Measurements from ENCODE around the gene HMGN4.
A peak's percentile ranks its signal among the peaks of the same experiment; 100 is the strongest.

HMGN4 gene

GRCh38 chr6:26593278-26594130 lies 55.3 kb downstream of the HMGN4 start:
- no peak overlapping the region for H3K9ac ChIP-seq (ENCODE audit: low read length in 5 of 5)
- H3K27me3 ChIP-seq (ENCODE audit: control insufficient read depth in 5 of 5, insufficient read depth in 4 of 5, low read length in 5 of 5) = peaks cover 0 to 20% (median 12%) of the 10 kb centered on the region in 5 donors
- peaks cover 6 to 28% (median 24%) of the 10 kb centered on the region in 5 donors for H3K4me1 ChIP-seq (ENCODE audit: control insufficient read depth in 5 of 5, insufficient read depth in 5 of 5, low read length in 5 of 5)
- peaks cover 0 to 7% (median 6%) of the 10 kb centered on the region in 5 donors for H3K36me3 ChIP-seq (ENCODE audit: control insufficient read depth in 5 of 5, insufficient read depth in 5 of 5, low read length in 5 of 5)
- no peak overlapping the region for H3K4me3 ChIP-seq (ENCODE audit: low read depth in 1 of 5, low read length in 5 of 5)
- no peak overlapping the region for H3K27ac ChIP-seq (ENCODE audit: low read depth, low read length)
- H3K9me3 ChIP-seq (ENCODE audit: control insufficient read depth in 5 of 5, low read length in 5 of 5) = no peaks in the 10 kb centered on the region

- Histone ChIP-seq H3K27me3 (ENCODE audit: control insufficient read depth in 5 of 5, insufficient read depth in 4 of 5, low read length in 5 of 5) (peaks cover 0 to 20% (median 12%) of the 10 kb centered on the region in 5 donors), H3K27ac (ENCODE audit: low read depth, low read length) (no peak overlapping the region), H3K36me3 (ENCODE audit: control insufficient read depth in 5 of 5, insufficient read depth in 5 of 5, low read length in 5 of 5) (peaks cover 0 to 13% (median 12%) of the 10 kb centered on the region in 5 donors), H3K9me3 (ENCODE audit: control insufficient read depth in 5 of 5, low read length in 5 of 5) (no peaks in the 10 kb centered on the region), H3K4me1 (ENCODE audit: control insufficient read depth in 5 of 5, insufficient read depth in 5 of 5, low read length in 5 of 5) (peaks cover 6 to 28% (median 24%) of the 10 kb centered on the region in 5 donors), H3K9ac (ENCODE audit: low read length in 5 of 5) (no peak overlapping the region), H3K4me3 (ENCODE audit: low read depth in 1 of 5, low read length in 5 of 5) (no peak overlapping the region)
Observed at GRCh38 chr6:26594131-26594498, 55.9 kb downstream of the HMGN4 start.

GRCh38 chr6:26594730-26595632 lies 56.8 kb downstream of the HMGN4 start:
- Histone ChIP-seq H3K27ac (ENCODE audit: low read depth, low read length) (peak overlapping the region; percentile 87), H3K9me3 (ENCODE audit: control insufficient read depth in 5 of 5, low read length in 5 of 5) (no peaks in the 10 kb centered on the region), H3K4me1 (ENCODE audit: control insufficient read depth in 5 of 5, insufficient read depth in 5 of 5, low read length in 5 of 5) (peaks cover 6 to 28% (median 24%) of the 10 kb centered on the region in 5 donors), H3K4me3 (ENCODE audit: low read depth in 1 of 5, low read length in 5 of 5) (peak overlapping the region; percentile 50 to 100 (median 97)), H3K9ac (ENCODE audit: low read length in 5 of 5) (peak overlapping the region in 4 of 5 donors; percentile 48 to 71 (median 61)), H3K27me3 (ENCODE audit: control insufficient read depth in 5 of 5, insufficient read depth in 4 of 5, low read length in 5 of 5) (peaks cover 0 to 20% (median 12%) of the 10 kb centered on the region in 5 donors), H3K36me3 (ENCODE audit: control insufficient read depth in 5 of 5, insufficient read depth in 5 of 5, low read length in 5 of 5) (peaks cover 0 to 21% (median 19%) of the 10 kb centered on the region in 5 donors)

- Histone ChIP-seq H3K9ac (ENCODE audit: low read length in 5 of 5) (peak overlapping the region; percentile 48 to 71 (median 59)), H3K27ac (ENCODE audit: low read depth, low read length) (peak overlapping the region; percentile 87), H3K36me3 (ENCODE audit: control insufficient read depth in 5 of 5, insufficient read depth in 5 of 5, low read length in 5 of 5) (peaks cover 3 to 25% (median 19%) of the 10 kb centered on the region in 5 donors), H3K4me1 (ENCODE audit: control insufficient read depth in 5 of 5, insufficient read depth in 5 of 5, low read length in 5 of 5) (peaks cover 6 to 28% (median 24%) of the 10 kb centered on the region in 5 donors), H3K27me3 (ENCODE audit: control insufficient read depth in 5 of 5, insufficient read depth in 4 of 5, low read length in 5 of 5) (peaks cover 0 to 20% (median 12%) of the 10 kb centered on the region in 5 donors), H3K4me3 (ENCODE audit: low read depth in 1 of 5, low read length in 5 of 5) (peak overlapping the region; percentile 50 to 100 (median 97)), H3K9me3 (ENCODE audit: control insufficient read depth in 5 of 5, low read length in 5 of 5) (no peaks in the 10 kb centered on the region)
Observed at GRCh38 chr6:26595669-26596269, 57.6 kb downstream of the HMGN4 start.

Data from subcutaneous abdominal adipose tissue (tissue), 5 donors.